Mesenteric fat pad (tissue), 1 donor: ENCODE data around the gene PAK1. TPM values are rescaled to one million over a fixed set of nuclear protein-coding genes. Genes with fewer than 3 reads are reported as not detected.
"Not testable (repeated sequence)": the region's sequence is repeated elsewhere in the genome, so short reads cannot be mapped to it uniquely, and the experiment has no call there.

Experiments
- DNase-seq: peaks from one replicate; pipeline ENCODE4 v3.0.0-alpha.2; 2020; ENCODE audit warnings: low spot score
- total RNA-seq: library from RNA; stranded (reverse); fragmentation: NEBNext Ultra II Directional; extraction: Animal tissue kit (Norgen Biotek cat#: 25700); gene quantifications from one replicate; pipeline ENCODE4 v1.2.1, GENCODE V29; 2021
- donor health status: DM: yes; HTN: yes; CAD: no.

PAK1 gene
- total RNA-seq, 1 donor from 2014 or later, result 27.4 TPM

- no peak for DNase-seq
Observed at GRCh38 chr11:77407613-77408012, 66.3 kb downstream of the PAK1 start.

- DNase-seq, result no peak
Observed at GRCh38 chr11:77406396-77406795, 67.5 kb downstream of the PAK1 start.

DNA sequence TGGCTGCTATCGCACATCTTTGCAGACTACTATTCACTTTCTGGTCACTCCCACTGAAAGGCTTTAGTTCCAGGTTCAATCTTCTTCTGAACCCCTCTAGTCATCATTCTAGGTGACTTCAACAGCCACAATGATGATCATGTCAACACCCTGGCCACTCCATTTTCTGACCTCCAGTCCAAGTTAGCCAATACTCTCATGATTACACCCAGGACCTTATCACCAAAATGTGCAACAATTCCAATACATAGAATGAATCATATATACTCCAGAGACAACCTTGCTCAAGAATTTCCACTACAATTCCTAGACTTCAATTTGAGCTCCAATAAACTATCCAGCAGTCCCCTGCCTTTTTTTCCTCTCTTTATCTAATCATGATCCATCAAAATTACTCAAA lies 70.7 kb downstream of the PAK1 start:
- no peak for DNase-seq

DNA sequence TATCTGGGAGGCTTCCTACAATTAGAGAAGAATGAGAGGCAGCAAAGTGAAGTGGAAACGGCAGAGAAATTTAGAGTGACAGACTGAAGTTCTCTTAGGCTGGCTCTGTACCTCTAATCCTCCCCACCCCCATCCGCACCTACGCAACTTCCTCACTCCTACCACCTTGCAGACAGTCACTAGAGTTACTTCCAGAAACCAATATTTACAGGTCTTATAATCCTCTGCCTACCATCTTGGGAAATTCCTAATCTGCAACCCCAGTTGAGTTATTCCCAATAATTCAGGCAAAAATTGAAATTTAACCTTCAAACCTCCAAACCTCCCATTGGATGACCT lies 71.7 kb downstream of the PAK1 start:
- DNase-seq, result no peak

- no peak for DNase-seq
Observed at GRCh38 chr11:77401486-77402217, 72.2 kb downstream of the PAK1 start.

- DNase-seq, result no peak
Observed at GRCh38 chr11:77400775-77401449, 73.0 kb downstream of the PAK1 start.

GRCh38 chr11:77400271-77400670 lies 73.6 kb downstream of the PAK1 start:
- DNase-seq, result no peak

DNA sequence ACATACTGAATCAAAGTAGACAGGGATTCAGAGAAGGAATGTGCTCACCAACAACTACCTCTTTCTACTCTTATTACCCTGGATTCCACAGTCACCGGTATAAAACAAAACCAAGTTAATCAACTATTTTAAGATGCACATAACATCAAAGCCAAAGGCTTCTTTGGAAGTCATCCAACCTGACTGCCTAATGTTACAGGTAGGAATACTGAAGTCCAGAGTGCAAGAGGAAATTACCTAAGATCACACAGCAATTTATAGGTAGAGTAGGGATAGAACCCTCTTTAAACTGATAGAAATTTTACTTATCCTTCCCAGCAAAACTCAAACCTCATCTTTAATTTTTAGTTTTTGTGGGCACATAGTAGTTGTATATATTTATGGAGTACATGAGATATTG lies 76.3 kb downstream of the PAK1 start:
- DNase-seq, result no peak

DNA sequence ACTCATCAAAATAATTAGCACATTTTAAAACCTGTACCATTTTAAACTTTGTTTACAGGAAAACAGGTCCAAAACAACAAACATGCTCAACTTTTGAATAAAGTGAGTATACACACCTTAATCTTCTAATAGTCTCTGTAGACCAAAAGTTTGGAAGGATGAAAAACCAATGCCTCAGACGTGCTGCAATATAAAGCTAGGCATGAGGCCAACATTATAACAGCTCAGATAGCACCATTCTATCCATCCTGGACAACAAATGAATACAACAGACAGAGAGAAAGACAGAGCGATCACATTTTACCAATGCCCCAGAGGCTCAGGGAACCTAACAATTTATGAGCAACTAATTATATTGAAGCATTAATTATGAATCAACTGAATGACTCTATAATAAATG lies 77.0 kb downstream of the PAK1 start:
- DNase-seq, result no peak

GRCh38 chr11:77396305-77396704 lies 77.6 kb downstream of the PAK1 start:
- no peak for DNase-seq

GRCh38 chr11:77395460-77396173 lies 78.3 kb downstream of the PAK1 start:
- DNase-seq, result no peak

- DNase-seq, result no peak
Observed at GRCh38 chr11:77392842-77393241, 81.1 kb downstream of the PAK1 start.

- no peak for DNase-seq
Observed at GRCh38 chr11:77387701-77388100, 86.2 kb downstream of the PAK1 start.

- no peak for DNase-seq
Observed at GRCh38 chr11:77386178-77386577, 87.7 kb downstream of the PAK1 start.

DNA sequence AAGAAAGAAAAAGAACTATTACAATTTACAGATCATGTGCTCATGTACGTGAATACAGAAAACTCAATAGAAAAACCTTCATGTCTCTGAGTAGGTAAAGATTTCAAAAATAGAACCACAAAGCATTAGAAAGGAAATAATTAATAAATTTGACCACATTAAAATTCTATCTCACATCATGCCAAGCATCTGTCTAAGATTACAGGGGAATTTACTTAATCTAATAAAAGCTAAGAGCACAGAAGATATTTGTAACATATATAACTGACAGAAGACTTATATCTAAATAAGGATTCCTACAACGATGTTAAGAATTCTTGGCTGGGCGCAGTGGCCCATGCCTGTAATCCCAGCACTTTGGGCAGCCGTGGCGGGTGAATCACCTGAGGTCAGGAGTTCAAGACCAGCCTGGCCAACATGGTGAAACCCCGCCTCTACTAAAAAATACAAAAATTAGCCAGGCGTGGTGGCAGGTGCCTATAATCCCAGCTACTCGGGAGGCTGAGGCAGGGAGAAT lies 88.6 kb downstream of the PAK1 start:
- DNase-seq, result not testable (repeated sequence)

- no peak for DNase-seq
Observed at GRCh38 chr11:77384571-77384970, 89.3 kb downstream of the PAK1 start.

- DNase-seq, result not testable (repeated sequence)
Observed at GRCh38 chr11:77383349-77383748, 90.5 kb downstream of the PAK1 start.

DNA sequence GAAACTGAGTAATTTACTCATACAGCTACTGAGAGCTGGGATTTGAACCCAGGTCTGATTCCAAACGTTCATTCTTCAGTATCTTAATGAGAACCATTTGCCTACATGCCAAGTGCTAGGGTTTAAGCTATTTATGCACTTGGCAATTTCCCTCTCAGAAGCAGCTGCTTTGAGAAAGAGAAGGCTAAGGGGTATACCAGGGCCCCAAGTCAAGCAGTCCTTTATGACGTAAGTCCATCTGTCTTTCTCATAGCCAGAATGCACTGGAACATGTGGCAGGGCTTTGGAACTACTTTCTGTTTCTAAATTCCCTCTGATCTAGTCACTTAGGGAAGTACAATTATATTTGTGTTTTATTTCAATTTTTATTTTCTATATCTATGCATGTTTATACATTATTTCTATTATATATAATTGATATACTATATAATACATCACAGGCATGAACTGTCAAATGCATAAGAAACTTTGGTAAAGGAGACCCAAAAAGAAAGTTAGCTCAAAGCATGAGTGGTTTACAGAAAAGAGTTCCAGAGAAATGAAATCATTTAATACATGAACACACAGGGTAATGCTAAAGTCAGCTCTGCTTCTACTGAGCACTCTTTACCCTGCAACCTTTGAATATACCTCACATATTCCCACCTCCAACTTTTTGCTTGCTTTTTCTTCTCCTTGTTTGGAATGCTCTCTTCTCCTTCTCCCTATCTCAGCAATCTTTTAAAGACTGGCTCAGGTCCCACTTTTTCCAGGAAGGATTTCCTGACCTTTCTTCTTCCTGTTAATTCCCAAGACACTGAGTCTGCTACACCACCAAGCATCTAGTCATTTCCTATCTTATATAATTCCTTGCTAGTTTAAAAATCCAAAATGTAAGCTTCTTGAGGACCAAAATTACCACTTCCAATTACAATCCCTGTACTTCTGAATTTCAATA lies 91.9 kb downstream of the PAK1 start:
- no peak for DNase-seq

GRCh38 chr11:77379934-77380333 lies 94.0 kb downstream of the PAK1 start:
- DNase-seq, result no peak

GRCh38 chr11:77379253-77379652 lies 94.6 kb downstream of the PAK1 start:
- DNase-seq, result no peak

- no peak for DNase-seq
Observed at GRCh38 chr11:77377734-77378133, 96.2 kb downstream of the PAK1 start.
